CD4-positive, alpha-beta T cell (primary cell): ENCODE data around the gene PIGU. TPM values are rescaled to one million over a fixed set of nuclear protein-coding genes. Genes with fewer than 3 reads are reported as not detected.

Experiments
- ATAC-seq: fragments of 200-7000 bp; cut with Tn5 transposase; one replicate; pipeline ENCODE4 v1.10.0; 2022; ENCODE audit warnings: mild to moderate bottlenecking; ENCODE audit not compliant: poor library complexity
- CTCF ChIA-PET: fragments of 350-600 bp; sonication (Branson Sonifier 250); formaldehyde crosslinking; loops from one replicate; lab custom pipeline; 2021; ENCODE audit warnings: antibody characterized with exemption, inconsistent platforms; lab: Charles Lee
- POLR2A ChIA-PET: fragments of 350-600 bp; sonication (Branson Sonifier 250); formaldehyde crosslinking; loops from one replicate; lab custom pipeline; 2021; ENCODE audit warnings: antibody characterized with exemption, inconsistent platforms; lab: Charles Lee
- DNase-seq, 14 experiments: peaks; one replicate each; pipeline ENCODE4 v3.0.0-alpha.2; 2013 to 2020; ENCODE audit warnings: mixed read lengths in 2 of 14
- H3K27ac ChIP-seq, 2 donors: one replicate each; pipeline versions ENCODE4 v1.5.1 to v1.7.0; 2013; ENCODE audit warnings: low read length in 2 of 2, low read depth in 1 of 2, mild to moderate bottlenecking in 1 of 2
- H3K27me3 ChIP-seq, 2 experiments: 1 replicate in 1 of 2; 2 replicates in 1 of 2; pipeline versions ENCODE4 v1.6.1 to v1.7.0; 2013; ENCODE audit warnings: low read length in 2 of 2, control low read depth in 1 of 2, mild to moderate bottlenecking in 1 of 2, moderate library complexity in 1 of 2; ENCODE audit not compliant: insufficient read depth in 2 of 2, control insufficient read depth in 1 of 2
- H3K36me3 ChIP-seq: one replicate; pipeline ENCODE4 v1.6.1; 2013; ENCODE audit warnings: low read length, control low read depth; ENCODE audit not compliant: insufficient read depth
- H3K4me1 ChIP-seq: one replicate; pipeline ENCODE4 v1.6.1; 2013; ENCODE audit warnings: low read length, control low read depth; ENCODE audit not compliant: insufficient read depth
- H3K4me3 ChIP-seq: one replicate; pipeline ENCODE4 v1.5.1; 2013; ENCODE audit warnings: mild to moderate bottlenecking, low read length, moderate library complexity
- H3K9me3 ChIP-seq, 2 experiments: 1 replicate in 1 of 2; 2 replicates in 1 of 2; pipeline versions ENCODE4 v1.6.1 to v1.7.0; 2013; ENCODE audit warnings: low read length in 2 of 2, mild to moderate bottlenecking in 2 of 2, control low read depth in 1 of 2, moderate library complexity in 1 of 2; ENCODE audit not compliant: control insufficient read depth in 1 of 2, insufficient read depth in 1 of 2
- H3K27ac Mint-ChIP-seq: one replicate; pipeline ENCODE4 v1.8.0; 2020; ENCODE audit warnings: mixed read lengths
- H3K27me3 Mint-ChIP-seq: one replicate; pipeline ENCODE4 v1.8.0; 2021; ENCODE audit warnings: mixed read lengths
- H3K36me3 Mint-ChIP-seq: one replicate; pipeline ENCODE4 v1.8.0; 2021; ENCODE audit warnings: low read depth, mixed read lengths
- H3K4me1 Mint-ChIP-seq: one replicate; pipeline ENCODE4 v1.8.0; 2021; ENCODE audit warnings: low read depth, mixed read lengths
- H3K4me3 Mint-ChIP-seq: one replicate; pipeline ENCODE4 v1.8.0; 2020; ENCODE audit warnings: mild to moderate bottlenecking, mixed read lengths
- H3K9me3 Mint-ChIP-seq: one replicate; pipeline ENCODE4 v1.8.0; 2020; ENCODE audit warnings: mixed read lengths
- CTCF ChIP-seq: fragments of 200-600 bp; IDR thresholded peaks from one replicate; pipeline ENCODE4 v1.8.0; 2022; ENCODE audit warnings: antibody characterized with exemption, mild to moderate bottlenecking
- intact Hi-C, 2 experiments: fragments of 100-400 bp; cut with DNase I in 1 of 2; cut with micrococcal nuclease in 1 of 2; formaldehyde crosslinking; loops; one replicate each; pipeline versions ENCODE4 v1.15.1 to v1.9.0; 2023 to 2025; cut with DNase I, micrococcal nuclease
- total RNA-seq, 174 experiments: library from RNA in 2 of 174; stranded (reverse) in 2 of 174; gene quantifications; one replicate each; pipeline ENCODE4 v1.2.3 and lab custom pipeline; 2021 to 2026

PIGU gene
- total RNA-seq, 2 experiments from 2014 or later, result 4.6 to 5.5 TPM

- Histone ChIP-seq H3K27ac (no peak overlapping the region), H3K4me3 (no peak overlapping the region), H3K27me3 (no peaks in the 10 kb centered on the region), H3K4me1 (peaks cover 10% of the 10 kb centered on the region), H3K9me3 (no peaks in the 10 kb centered on the region), H3K36me3 (peaks cover 80% of the 10 kb centered on the region)
- H3K36me3 Mint-ChIP-seq, result peaks cover 67% of the 10 kb centered on the region
- no peak for ATAC-seq
- no peaks in the 10 kb centered on the region for H3K9me3 Mint-ChIP-seq
- H3K4me3 Mint-ChIP-seq, result no peak overlapping the region
- DNase-seq, result no peak
- intact Hi-C loops, result loop anchor here (5.0 kb wide), 2 partner anchors 232 to 237 kb away; no protein-coding TSS in a partner anchor
- POLR2A ChIA-PET, result interaction anchor here (1.2 kb wide), 1 partner anchor 19 kb away, joined by 3 read pairs; no protein-coding TSS in a partner anchor
- TF ChIP-seq CTCF, result no peak
- no peak overlapping the region for H3K27ac Mint-ChIP-seq
- CTCF ChIA-PET, result no interaction called here
- no peaks in the 10 kb centered on the region for H3K27me3 Mint-ChIP-seq
- H3K4me1 Mint-ChIP-seq, result peaks cover 8% of the 10 kb centered on the region
Measured at GRCh38 chr20:34535301-34535840, 141.5 kb downstream of the PIGU start.

- ChIA-PET CTCF (no interaction called here), POLR2A (no interaction called here)
- TF ChIP-seq CTCF, result no peak
- peaks cover 82% of the 10 kb centered on the region for H3K36me3 ChIP-seq
- peaks cover 4% of the 10 kb centered on the region for H3K4me1 Mint-ChIP-seq
- H3K4me1 ChIP-seq, result peaks cover 12% of the 10 kb centered on the region
- H3K27me3 ChIP-seq, result no peaks in the 10 kb centered on the region
- peaks cover 66% of the 10 kb centered on the region for H3K36me3 Mint-ChIP-seq
- H3K9me3 ChIP-seq, result no peaks in the 10 kb centered on the region
- no peak overlapping the region for H3K27ac ChIP-seq
- H3K4me3 Mint-ChIP-seq, result no peak overlapping the region
- intact Hi-C loops, result loop anchor here (5.0 kb wide), 2 partner anchors 233 to 238 kb away; no protein-coding TSS in a partner anchor
- H3K27ac Mint-ChIP-seq, result no peak overlapping the region
- ATAC-seq (no peak), DNase-seq (no peak)
- no peaks in the 10 kb centered on the region for H3K9me3 Mint-ChIP-seq
- no peaks in the 10 kb centered on the region for H3K27me3 Mint-ChIP-seq
- no peak overlapping the region for H3K4me3 ChIP-seq
Measured at GRCh38 chr20:34534391-34535165, 142.3 kb downstream of the PIGU start.

- Mint-ChIP-seq H3K4me3 (no peak overlapping the region), H3K27ac (no peak overlapping the region), H3K4me1 (peaks cover 4% of the 10 kb centered on the region), H3K9me3 (no peaks in the 10 kb centered on the region), H3K36me3 (peaks cover 70% of the 10 kb centered on the region), H3K27me3 (no peaks in the 10 kb centered on the region)
- CTCF ChIA-PET, result no interaction called here
- ATAC-seq (no peak), DNase-seq (no peak)
- H3K9me3 ChIP-seq, result no peaks in the 10 kb centered on the region
- intact Hi-C loops, result no loop called here
- H3K27ac ChIP-seq, result no peak overlapping the region
- no peak for TF ChIP-seq CTCF
- peaks cover 88% of the 10 kb centered on the region for H3K36me3 ChIP-seq
- POLR2A ChIA-PET, result interaction anchor here (1.3 kb wide), 1 partner anchor 18 kb away, joined by 3 read pairs; no protein-coding TSS in a partner anchor
- H3K27me3 ChIP-seq, result no peaks in the 10 kb centered on the region
- H3K4me3 ChIP-seq, result no peak overlapping the region
- H3K4me1 ChIP-seq, result peaks cover 12% of the 10 kb centered on the region
Measured at GRCh38 chr20:34532756-34533155, 144.1 kb downstream of the PIGU start.
